Measurements from ENCODE around the gene TTLL6.
A peak's percentile ranks its signal among the peaks of the same experiment; 100 is the strongest.
"Not testable (repeated sequence)": the region's sequence is repeated elsewhere in the genome, so short reads cannot be mapped to it uniquely, and the experiment has no call there.

TTLL6 gene

DNA sequence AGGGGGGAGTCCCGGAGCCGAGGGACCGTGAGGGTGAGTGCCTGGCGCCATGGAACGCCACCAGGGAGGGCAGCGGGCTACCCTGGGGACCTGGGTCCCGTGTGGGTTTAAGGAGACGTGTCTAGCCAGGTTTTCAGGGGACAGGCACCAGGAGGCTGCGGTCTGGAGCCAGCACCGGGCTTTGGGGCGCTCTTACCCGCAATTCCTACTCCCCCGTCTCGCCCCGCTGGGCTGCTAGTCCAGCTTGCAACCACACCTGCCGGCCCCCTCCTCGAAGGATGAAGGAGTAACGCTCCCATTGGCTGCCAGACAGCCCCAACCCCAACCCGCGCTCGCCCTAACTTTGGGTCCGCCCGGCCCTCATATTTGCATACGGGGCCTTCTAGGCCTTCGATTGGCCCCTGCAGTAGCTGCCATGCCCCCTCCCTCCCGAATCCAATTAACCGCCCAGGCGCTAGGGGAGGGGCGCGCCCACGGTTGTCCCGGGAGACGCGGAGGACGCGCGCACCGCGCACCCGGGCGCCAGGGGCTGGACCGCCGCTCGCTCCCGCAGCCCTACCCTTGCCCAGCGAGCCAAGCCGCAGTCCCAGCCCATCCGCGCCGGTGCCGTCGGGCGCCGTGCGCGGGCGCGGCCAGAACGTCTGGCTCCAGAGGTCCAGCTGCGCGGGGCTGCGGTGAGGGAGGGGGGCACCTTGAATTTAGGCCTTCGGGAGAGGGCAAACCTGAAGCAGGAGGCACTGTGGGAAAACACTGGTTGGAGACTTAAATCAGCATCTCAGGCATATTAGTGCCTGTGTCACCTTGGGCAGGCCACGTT is at the start of gene TTLL6:
TTLL6 (minus strand) TSS at position 456 of the 817 bp plus-strand sequence; CDS start at position 299, 157 bp downstream.
- DNase-seq, result peak; percentile 94

DNA sequence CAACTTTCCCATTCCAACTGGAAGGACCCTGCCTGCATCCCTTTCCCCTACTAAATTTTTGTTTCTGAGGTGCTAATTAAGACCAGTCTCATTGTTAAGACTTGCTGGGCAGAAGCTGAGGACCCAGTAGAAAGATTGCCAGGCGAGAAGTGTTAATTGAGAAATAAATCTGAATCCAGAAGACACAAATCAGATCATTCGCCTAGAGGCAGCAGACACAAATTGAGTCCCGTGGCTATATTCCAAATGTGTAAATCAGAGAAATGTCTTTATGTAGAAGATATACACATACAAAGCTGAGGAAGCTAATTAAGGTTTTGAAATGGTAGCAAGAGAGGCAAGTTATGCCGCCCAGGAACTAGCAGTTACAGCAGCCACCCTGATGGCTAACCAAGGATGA is 43.4 kb upstream of the TTLL6 start:
- no peak for DNase-seq

DNA sequence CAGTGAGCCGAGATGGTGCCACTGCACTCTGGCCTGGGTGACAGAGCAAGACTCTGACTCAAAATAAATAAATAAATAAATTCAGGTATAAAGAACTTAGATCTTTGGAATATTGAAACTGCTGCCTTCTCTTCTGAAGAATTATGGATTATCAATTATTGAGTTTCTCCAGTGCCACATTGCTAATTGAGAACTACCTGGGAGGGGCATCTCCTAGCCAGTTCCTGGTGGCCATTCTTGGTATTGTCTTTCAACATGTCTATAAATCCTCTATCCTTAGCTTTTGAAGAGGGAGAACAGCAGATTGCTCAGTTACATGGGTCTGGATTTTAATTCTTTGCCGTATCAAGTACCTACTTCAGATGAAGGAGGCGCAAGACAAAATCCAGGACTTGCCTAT is 43.0 kb upstream of the TTLL6 start:
- DNase-seq, result no peak

DNA sequence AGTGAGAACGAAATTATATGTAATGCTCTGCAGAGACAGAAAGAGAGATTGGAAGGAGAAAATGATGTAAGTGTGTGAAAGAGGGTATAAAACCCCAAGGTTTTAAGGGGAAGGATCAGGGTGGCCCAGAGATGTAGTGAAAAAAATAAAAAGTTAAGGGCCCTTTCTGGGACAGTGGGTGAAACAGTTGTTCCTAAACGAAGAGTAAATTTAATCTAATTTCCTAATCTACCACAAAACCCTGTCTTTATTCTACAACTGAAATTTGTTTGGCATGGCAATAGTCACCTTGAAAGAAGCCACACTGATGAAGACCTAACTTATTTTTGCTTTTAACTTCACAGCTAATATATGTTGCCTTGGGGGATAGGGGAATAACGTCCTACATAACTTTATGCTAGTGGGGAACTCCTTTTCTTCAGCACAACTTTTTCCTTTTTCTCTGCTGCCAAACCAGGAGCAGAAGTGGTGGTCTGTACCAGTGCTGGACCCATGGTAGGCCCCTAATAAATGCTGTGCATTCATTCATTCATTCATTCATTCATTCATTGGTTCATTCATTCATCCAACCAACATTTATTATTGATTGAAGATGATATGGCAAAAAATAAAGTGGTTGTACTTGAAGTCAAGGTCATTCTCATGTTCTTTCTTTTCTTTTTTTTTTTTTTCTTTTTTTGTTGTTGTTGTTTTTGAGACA is 39.2 kb upstream of the TTLL6 start:
- DNase-seq, result no peak

DNA sequence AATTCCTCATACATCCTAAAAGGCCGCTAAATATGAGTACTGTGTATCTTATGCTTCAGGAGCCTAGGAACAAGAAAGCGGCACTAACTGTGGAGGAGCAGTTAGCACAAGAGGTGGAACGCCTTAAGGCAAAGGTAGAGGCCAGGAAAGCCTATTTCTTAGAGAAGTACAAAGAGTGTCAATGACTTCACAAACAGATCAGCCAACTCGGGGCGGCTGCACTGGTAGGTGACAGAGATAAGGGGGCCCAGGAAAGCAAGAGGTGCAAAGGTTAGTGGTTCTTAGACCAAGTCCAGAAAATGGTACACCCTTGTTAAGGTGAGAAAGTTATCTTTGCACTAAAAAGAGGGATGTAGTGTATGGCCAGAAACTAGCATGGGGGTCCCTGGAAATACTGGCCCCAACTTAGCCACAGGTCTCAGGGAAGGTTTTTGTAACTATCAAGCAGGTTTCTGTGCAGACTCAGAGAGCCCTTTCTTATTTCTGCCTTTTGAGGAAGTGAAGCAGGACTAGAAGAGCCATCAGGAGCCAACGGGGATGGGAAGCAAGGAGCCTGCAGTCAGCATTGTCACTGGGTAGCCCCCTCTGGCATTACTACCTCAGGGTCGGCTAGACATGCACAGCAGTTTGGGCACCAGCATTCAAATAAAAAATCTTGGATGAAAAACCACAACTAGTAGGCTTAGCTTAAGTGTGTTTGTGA is 37.9 kb upstream of the TTLL6 start:
- DNase-seq, result no peak

DNA sequence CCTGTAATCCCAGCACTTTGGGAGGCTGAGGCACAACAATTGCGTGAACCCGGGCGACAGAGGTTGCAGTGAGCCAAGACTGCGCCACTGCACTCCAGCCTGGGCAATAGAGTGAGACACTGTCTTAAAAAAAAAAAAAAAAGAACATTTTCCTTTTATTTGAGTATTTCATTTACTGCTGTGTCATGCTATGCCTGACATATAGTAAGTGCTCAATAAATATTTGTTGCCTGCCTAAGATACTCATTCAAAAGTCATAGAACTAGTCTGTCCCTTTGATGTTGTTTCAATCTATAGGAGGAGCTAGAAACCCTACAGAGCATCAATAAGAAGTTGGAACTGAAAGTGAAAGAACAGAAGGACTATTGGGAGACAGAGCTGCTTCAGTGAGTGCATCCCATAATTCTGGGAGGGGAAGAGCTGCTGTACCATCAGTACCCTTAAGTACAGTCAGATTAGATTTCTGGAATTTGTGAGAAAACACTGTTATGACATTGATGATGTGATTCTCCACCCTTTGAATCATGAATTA is 33.8 kb upstream of the TTLL6 start:
- DNase-seq, result no peak

DNA sequence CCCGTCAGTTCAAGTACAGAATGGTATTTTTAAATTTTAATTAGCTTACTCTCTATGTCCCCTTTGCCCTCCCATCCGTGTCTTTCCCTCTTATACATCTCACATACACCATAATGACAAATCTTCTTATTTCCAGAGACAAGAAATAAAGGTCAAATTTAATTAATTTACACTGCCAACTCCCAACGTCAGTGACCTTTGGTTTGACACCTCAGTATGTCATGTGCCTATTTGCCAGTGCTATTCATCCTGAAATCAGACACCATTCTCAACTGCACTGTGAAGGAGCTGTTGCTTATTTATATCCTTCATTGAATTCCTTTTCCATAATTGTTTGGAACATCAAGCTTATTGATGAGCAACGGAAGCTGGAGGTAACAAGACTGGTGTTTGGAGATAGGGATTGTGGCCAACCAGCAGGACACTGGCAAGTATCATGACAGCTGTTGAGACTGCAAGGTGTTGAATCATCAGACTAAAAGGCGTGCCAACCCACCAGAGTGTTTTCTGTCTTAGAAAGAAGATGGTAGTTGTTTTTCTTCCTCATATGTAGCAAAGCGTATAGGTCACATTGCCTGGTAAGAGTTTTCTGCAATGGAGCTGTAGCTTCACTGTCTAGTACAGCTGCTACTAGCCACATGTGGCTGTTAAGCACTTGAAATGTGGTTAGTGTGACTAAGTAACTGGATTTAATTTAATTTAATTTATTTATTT is 26.3 kb upstream of the TTLL6 start:
- DNase-seq, result no peak

DNA sequence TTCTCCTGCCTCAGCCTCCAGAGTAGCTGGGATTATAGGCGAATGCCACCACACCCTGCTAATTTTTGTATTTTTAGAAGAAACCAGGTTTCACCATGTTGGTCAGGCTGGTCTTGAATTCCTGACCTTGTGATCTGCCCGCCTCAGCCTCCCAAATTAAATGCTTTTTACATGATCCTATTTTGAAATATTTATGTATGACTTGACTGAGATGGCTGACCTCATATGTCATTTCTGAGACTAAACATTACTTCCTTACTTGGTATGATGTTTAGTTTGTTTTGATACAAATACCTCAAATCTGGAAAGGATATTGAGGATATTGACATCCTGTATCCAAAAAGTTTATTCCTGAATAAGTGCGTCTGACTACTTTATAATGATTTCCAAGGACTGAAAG is 25.7 kb upstream of the TTLL6 start:
- no peak for DNase-seq

DNA sequence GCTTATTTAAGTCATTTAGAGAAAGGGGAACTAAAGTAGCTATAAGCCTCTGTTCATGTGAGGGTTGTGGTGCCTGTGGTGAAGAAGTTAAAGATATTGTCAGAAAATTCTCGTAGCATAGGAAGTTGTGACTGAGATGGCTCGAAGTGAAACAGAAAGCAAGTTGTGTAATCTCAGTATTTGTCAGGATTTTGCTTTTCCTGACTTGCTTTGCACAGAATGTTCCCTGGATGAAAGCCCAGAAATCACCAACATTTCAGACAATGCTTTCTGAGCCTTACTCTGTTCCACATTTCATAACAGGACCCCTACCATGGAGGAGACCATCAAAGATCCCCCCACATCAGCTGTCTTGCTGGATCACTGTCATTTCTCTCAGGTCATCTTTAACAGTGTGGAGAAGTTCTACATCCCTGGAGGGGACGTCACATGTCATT is 24.4 kb upstream of the TTLL6 start:
- no peak for DNase-seq

DNA sequence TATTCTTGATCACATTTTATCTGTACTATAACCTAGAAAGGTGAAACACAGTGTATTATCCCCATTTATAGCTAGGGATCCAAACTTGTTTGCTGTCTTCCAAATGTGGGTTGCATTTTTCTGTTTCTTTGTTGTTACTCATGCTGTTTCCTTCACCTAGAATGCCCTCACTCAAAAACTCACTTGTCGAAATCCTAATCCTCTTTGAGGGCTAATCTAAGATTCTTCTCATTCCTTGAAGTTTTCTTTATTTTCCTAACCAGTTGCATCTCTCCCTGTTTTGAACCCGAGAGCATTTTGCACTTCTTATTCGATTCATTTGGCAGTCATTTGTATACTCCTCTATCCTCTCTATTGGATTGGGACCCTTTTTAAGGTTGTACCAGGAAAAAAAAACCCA is 23.4 kb upstream of the TTLL6 start:
- DNase-seq, result no peak

DNA sequence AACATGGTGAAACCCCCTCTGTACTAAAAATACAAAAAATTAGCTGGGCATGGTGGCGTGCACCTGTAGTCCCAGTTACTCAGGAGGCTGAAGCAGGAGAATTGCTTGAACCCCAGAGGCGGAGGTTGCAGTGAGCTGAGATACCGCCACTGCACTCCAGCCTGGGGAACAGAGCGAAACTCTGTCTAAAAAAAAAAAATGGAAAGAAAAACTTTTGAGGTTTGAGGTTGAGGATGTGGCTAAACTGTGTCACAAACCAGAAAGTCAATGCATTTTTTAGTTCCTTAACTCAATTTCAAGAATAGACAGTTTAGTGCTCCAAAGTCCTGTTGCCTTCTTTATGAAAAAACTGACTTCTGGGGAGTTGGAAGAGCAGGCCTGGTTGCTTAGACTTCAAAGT is 20.4 kb upstream of the TTLL6 start:
- not testable (repeated sequence) for DNase-seq

DNA sequence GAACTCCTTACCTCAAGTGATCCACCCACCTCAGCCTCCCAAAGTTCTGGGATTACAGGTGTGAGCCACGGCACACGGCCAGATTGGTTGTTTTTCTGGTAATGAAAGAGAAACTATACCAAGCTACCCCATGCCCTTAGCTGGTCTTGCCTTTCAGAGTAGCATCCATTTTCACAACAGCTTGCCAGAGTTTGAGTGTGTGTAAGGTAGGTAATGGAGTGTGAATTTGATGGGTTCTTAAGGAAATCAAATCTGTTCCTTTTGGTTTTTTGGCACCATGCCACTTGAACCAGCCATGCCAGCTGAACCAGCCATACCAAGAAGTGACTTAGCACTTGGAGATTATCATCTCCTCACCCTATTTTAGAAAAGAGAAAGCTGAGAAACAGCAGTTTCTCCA is 18.9 kb upstream of the TTLL6 start:
- DNase-seq, result no peak

DNA sequence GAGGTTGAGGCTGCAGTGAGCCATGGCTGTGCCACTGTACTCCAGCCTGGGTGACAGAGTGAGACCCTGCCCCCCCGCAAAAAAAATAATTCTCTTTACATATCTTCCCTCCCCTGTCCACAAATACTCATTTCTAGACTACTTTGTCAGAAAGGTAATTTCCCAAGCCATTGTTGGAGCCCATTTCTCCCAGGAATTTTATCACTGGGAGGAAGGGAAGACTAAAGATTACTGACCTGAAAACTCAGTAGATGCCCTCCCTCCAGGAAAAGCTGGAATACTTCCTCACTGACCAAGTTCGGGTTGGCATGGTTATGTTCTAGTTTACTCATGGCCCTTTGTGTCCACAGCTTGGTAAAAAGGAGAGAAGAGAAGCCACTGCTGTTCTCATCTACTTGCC is 17.9 kb upstream of the TTLL6 start:
- no peak for DNase-seq

DNA sequence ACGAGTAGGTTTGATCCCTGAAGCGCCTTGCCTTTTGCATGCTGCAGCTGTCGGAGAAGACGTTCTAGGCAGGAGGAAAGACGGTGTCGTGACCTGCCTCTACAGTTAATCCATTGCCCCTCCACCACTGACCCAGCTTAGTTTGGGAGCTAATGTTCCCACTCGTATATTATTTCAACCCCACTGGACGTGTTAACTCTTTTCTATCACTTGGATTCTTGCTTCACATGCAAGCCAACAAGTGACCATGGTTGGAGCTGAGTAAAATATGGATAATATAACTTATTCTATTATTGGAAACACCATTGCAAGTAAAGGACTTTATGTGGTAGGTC is 14.5 kb upstream of the TTLL6 start:
- no peak for DNase-seq

DNA sequence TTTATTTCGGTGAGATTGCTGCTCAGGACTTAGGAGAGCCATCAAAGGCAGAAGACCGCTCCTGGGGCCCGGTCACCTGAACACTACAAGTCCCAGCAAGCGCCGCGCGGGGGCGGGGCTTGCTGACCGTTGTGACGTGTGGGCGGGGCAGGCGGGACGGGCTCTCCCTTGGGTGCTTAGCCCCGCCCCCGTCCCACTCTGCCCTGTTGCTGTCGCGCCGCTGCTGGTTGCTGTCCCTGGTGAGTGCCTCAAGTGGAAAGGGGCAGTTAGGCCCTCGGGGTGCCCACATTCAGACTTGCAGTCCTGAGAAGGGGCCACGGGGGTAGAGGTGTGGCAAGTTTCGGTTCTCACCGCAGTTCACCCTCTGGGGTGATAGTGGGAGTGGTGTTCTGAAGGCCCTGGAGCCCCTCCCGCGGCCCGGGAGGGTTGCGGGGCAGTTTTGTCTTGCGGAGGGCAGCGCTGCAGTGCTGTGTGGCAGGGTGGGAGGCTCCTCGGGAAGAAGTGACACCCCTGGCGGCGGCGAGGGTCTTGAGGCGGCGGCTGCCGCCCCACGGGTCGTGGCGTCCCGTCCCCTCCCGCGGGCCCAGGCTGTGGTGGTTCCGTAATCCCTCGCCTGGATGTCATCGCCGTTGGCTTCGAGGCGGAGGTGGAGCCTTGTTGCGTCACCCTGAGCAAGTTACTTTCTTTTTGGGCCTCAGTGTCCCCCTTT is 14.0 kb upstream of the TTLL6 start, which contains the start of gene CALCOCO2:
CALCOCO2 (plus strand) TSS at position 196 of the 709 bp plus-strand sequence. CDS start 10,673 bp downstream, outside the sequence.
- DNase-seq, result peak; percentile 94

DNA sequence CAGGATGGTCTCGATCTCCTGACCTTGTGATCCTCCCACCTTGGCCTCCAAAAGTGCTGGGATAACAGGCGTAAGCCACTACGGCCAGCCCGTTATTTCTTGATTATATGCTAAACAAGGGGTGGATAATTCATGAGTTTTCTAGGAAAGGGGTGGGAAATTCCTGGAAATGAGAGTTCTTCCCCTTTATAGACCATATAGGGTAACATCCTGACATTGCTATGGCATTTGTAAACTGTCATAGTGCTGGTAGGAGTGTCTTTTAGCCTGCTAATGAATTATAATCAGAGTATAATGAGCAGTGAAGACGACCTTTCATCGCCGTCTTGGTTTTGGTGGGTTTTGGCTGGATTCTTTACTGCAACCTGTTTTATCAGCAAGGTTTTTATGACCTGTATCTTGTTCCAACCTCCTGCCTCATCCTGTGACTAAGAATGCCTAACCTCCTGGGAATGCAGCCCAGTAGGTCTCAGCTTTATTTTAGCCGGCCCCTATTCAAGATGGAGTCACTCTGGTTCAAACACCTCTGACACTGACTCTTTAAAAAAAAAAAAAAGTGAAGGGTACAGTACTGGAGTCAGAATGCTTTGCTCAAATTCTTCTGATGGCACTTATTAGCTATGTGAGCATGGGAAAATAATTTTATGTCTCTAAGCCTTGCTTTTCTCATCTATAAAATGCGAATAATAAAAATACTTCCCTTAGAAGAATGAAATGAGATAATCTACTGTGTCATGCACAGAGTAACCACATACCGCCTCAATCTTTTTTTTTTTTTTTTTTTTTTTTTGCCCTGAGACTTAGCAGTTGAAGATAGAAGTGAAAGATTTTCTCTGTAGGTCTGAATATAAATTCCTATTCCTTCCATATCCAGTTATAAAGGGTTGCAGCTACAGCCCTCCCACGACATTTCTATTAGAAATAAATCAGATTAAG is 8.7 kb upstream of the TTLL6 start:
- no peak for DNase-seq

DNA sequence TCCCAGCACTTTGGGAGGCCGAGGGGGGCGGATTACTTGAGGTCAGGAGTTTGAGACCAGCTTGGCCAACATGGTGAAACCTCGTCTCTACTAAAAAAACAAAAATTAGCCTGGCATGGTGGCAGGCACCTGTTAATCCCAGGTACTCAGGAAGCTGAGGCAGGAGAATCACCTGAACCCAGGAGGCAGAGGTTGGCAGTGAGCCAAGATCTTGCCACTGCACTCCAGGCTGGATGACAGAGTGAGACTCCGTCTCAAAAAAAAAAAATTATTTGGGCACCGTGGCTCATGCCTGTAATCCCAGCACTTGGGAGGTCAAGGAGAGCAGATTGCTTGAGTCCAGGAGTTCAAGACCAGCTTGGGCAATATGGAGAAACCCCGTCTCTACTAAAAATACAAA is 3.9 kb upstream of the TTLL6 start:
- DNase-seq, result not testable (repeated sequence)

DNA sequence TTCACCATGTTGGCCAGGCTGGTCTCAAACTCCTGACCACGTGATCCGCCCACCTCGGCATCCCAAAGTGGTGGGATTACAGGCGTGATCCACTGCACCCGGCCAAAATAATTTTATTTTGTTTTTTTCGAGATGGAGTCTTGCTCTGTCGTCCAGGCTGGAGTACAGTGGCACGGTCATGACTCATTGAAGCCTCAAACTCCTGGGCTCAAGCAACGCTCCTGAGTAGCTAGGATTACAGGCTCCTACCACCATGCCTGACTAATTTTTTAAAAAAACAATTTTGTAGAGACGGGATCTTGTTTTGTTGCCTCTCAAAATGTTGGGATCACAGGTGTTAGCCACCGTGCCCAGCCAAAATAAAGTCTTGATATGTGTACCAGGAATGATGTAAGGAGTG is 2.4 kb upstream of the TTLL6 start:
- DNase-seq, result no peak

DNA sequence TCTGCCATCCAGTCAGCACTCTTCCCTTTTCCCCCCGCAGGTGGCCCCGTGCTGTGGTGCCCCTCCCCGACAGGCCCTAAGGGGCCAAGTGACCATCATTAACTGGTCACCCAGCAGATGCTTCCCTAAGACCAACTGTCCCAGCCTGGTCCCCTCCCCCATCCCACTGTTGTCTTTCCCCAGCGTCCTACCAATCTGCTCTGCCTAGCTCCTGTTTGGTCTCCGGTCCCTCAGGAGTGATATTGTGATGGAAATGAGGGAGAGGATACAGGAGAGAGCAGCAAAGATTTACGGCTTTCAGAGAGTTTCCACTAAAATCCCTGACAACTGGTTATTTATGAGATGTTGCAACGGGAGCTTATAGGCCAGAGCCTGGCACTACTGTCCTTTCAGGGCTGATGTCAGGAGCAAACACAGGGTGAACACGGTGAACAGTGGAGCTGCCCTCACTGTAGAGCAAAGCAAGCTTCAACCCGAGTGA is 1.4 kb upstream of the TTLL6 start:
- peak; percentile 60 for DNase-seq

DNA sequence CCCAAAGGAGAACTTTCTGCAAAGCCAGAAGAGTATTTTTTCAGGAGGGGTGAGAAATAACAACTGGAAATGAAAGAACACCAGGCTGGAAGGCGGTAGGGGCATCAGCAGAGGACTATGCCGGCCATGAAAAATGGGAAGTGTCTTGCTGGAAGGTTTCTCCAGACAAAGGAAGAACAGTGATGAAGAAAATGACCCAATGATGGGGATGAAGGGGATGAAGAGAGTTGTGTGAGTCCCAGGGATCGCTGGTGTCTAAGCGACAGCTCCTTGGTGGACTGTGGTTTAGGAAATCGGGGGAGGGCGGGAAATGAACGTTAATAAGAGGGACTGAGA is 623 bp downstream of the TTLL6 start:
- DNase-seq, result peak; percentile 24

DNA sequence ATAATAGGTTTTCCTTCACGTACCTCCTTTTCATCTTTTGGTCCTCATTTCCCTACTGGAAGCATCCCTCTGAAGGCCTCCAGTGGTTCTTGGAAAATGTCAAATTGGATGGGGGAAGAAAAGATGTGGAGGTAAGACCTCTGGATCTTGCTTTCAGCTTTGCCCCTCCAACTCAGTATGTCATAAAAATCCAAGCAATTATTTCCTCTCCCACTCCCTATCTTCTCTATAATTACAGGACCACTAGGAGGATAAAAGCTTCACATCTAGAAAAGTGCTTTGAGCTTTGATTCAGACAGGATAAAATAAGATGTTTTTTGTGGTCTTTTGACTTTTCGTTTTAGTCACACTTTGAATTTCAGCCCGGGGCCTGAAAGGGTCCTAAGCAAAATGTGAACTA is 1.7 kb downstream of the TTLL6 start:
- DNase-seq, result no peak

Measured in eye (tissue), 1 donor.